HS-5 (cell line): ENCODE data around the gene TOGARAM2.
"Not testable (repeated sequence)": the region's sequence is repeated elsewhere in the genome, so short reads cannot be mapped to it uniquely, and the experiment has no call there.

Source experiments
- DNase-seq: peaks from one replicate; pipeline ENCODE4 v3.0.0-alpha.2; 2012; ENCODE audit warnings: low read depth

Gene TOGARAM2

GRCh38 chr2:29075894-29076705 lies 95.0 kb downstream of the TOGARAM2 start:
- DNase-seq: no peak

GRCh38 chr2:29079887-29080286 lies 98.8 kb downstream of the TOGARAM2 start:
- DNase-seq: no peak

- no peak for DNase-seq
Observed at GRCh38 chr2:29080886-29081743, 100.0 kb downstream of the TOGARAM2 start.

GRCh38 chr2:29082804-29083495 lies 101.9 kb downstream of the TOGARAM2 start:
- no peak for DNase-seq

GRCh38 chr2:29084554-29084953 lies 103.5 kb downstream of the TOGARAM2 start:
- no peak for DNase-seq

- DNase-seq: not testable (repeated sequence)
Observed at GRCh38 chr2:29090311-29090710, 109.2 kb downstream of the TOGARAM2 start.

- no peak for DNase-seq
Observed at GRCh38 chr2:29096969-29097368, 115.9 kb downstream of the TOGARAM2 start.

- no peak for DNase-seq
Observed at GRCh38 chr2:29097569-29097968, 116.5 kb downstream of the TOGARAM2 start.

- DNase-seq: no peak
Observed at GRCh38 chr2:29100564-29100963, 119.5 kb downstream of the TOGARAM2 start.
